ENCODE data around the gene PPY.

Gene PPY

GRCh38 chr17:43942051-43942685 lies at the start of gene PPY:
Gene PPY, minus strand, starts transcription at chr17:43942476. Its CDS starts 822 bp downstream, at chr17:43941654.
- H3K9ac ChIP-seq (ENCODE audit: low read depth, low read length), result no peak within 1 kb of the TSS
- no peaks in the 10 kb centered on the region for H3K36me3 ChIP-seq (ENCODE audit: control insufficient read depth, insufficient read depth, low read length)
- peaks cover 30% of the 10 kb centered on the region for H3K27me3 ChIP-seq (ENCODE audit: control insufficient read depth, insufficient read depth, low read length)
- H3K9me3 ChIP-seq (ENCODE audit: control insufficient read depth, insufficient read depth, low read length), result no peaks in the 10 kb centered on the region
- H3K4me3 ChIP-seq (ENCODE audit: low read depth, low read length), result no peak within 1 kb of the TSS
- peaks cover 4% of the 10 kb centered on the region for H3K4me1 ChIP-seq (ENCODE audit: control insufficient read depth, insufficient read depth, low read length)

- Histone ChIP-seq H3K9me3 (ENCODE audit: control insufficient read depth, insufficient read depth, low read length) (no peaks in the 10 kb centered on the region), H3K4me1 (ENCODE audit: control insufficient read depth, insufficient read depth, low read length) (peaks cover 4% of the 10 kb centered on the region), H3K9ac (ENCODE audit: low read depth, low read length) (no peak overlapping the region)
Measured at GRCh38 chr17:43988301-43988700, 46.0 kb upstream of the PPY start.

GRCh38 chr17:43987131-43988021 lies 45.1 kb upstream of the PPY start:
- H3K9me3 ChIP-seq (ENCODE audit: control insufficient read depth, insufficient read depth, low read length), result no peaks in the 10 kb centered on the region
- H3K36me3 ChIP-seq (ENCODE audit: control insufficient read depth, insufficient read depth, low read length), result no peaks in the 10 kb centered on the region
- H3K9ac ChIP-seq (ENCODE audit: low read depth, low read length), result no peak overlapping the region
- peaks cover 12% of the 10 kb centered on the region for H3K27me3 ChIP-seq (ENCODE audit: control insufficient read depth, insufficient read depth, low read length)
- peaks cover 4% of the 10 kb centered on the region for H3K4me1 ChIP-seq (ENCODE audit: control insufficient read depth, insufficient read depth, low read length)
- no peak overlapping the region for H3K4me3 ChIP-seq (ENCODE audit: low read depth, low read length)

More at GRCh38 chr17:43988301-43988700, 46.0 kb upstream of the PPY start:
- H3K36me3 ChIP-seq (ENCODE audit: control insufficient read depth, insufficient read depth, low read length), result no peaks in the 10 kb centered on the region
- H3K4me3 ChIP-seq (ENCODE audit: low read depth, low read length), result no peak overlapping the region
- peaks cover 4% of the 10 kb centered on the region for H3K27me3 ChIP-seq (ENCODE audit: control insufficient read depth, insufficient read depth, low read length)

GRCh38 chr17:43986225-43986981 lies 44.1 kb upstream of the PPY start:
- no peak overlapping the region for H3K4me3 ChIP-seq (ENCODE audit: low read depth, low read length)
- H3K36me3 ChIP-seq (ENCODE audit: control insufficient read depth, insufficient read depth, low read length), result no peaks in the 10 kb centered on the region
- H3K27me3 ChIP-seq (ENCODE audit: control insufficient read depth, insufficient read depth, low read length), result peaks cover 18% of the 10 kb centered on the region
- peaks cover 4% of the 10 kb centered on the region for H3K4me1 ChIP-seq (ENCODE audit: control insufficient read depth, insufficient read depth, low read length)
- no peaks in the 10 kb centered on the region for H3K9me3 ChIP-seq (ENCODE audit: control insufficient read depth, insufficient read depth, low read length)
- H3K9ac ChIP-seq (ENCODE audit: low read depth, low read length), result no peak overlapping the region

GRCh38 chr17:43984521-43984920 lies 42.2 kb upstream of the PPY start:
- no peak overlapping the region for H3K9ac ChIP-seq (ENCODE audit: low read depth, low read length)
- no peaks in the 10 kb centered on the region for H3K9me3 ChIP-seq (ENCODE audit: control insufficient read depth, insufficient read depth, low read length)
- H3K36me3 ChIP-seq (ENCODE audit: control insufficient read depth, insufficient read depth, low read length), result no peaks in the 10 kb centered on the region
- H3K4me1 ChIP-seq (ENCODE audit: control insufficient read depth, insufficient read depth, low read length), result peaks cover 4% of the 10 kb centered on the region
- H3K4me3 ChIP-seq (ENCODE audit: low read depth, low read length), result peak overlapping the region; percentile 73
- peaks cover 18% of the 10 kb centered on the region for H3K27me3 ChIP-seq (ENCODE audit: control insufficient read depth, insufficient read depth, low read length)

GRCh38 chr17:43983515-43984411 lies 41.5 kb upstream of the PPY start:
- Histone ChIP-seq H3K4me3 (ENCODE audit: low read depth, low read length) (peak overlapping the region; percentile 73), H3K27me3 (ENCODE audit: control insufficient read depth, insufficient read depth, low read length) (peaks cover 18% of the 10 kb centered on the region), H3K9ac (ENCODE audit: low read depth, low read length) (no peak overlapping the region), H3K4me1 (ENCODE audit: control insufficient read depth, insufficient read depth, low read length) (peaks cover 4% of the 10 kb centered on the region), H3K36me3 (ENCODE audit: control insufficient read depth, insufficient read depth, low read length) (no peaks in the 10 kb centered on the region), H3K9me3 (ENCODE audit: control insufficient read depth, insufficient read depth, low read length) (no peaks in the 10 kb centered on the region)

- Histone ChIP-seq H3K4me1 (ENCODE audit: control insufficient read depth, insufficient read depth, low read length) (peaks cover 4% of the 10 kb centered on the region), H3K9me3 (ENCODE audit: control insufficient read depth, insufficient read depth, low read length) (no peaks in the 10 kb centered on the region), H3K27me3 (ENCODE audit: control insufficient read depth, insufficient read depth, low read length) (peaks cover 18% of the 10 kb centered on the region), H3K4me3 (ENCODE audit: low read depth, low read length) (peak overlapping the region; percentile 73), H3K9ac (ENCODE audit: low read depth, low read length) (no peak overlapping the region), H3K36me3 (ENCODE audit: control insufficient read depth, insufficient read depth, low read length) (no peaks in the 10 kb centered on the region)
Measured at GRCh38 chr17:43983196-43983514, 40.9 kb upstream of the PPY start.

GRCh38 chr17:43982171-43982570 lies 39.9 kb upstream of the PPY start:
- H3K4me3 ChIP-seq (ENCODE audit: low read depth, low read length), result no peak overlapping the region
- no peak overlapping the region for H3K9ac ChIP-seq (ENCODE audit: low read depth, low read length)
- peaks cover 18% of the 10 kb centered on the region for H3K27me3 ChIP-seq (ENCODE audit: control insufficient read depth, insufficient read depth, low read length)
- H3K4me1 ChIP-seq (ENCODE audit: control insufficient read depth, insufficient read depth, low read length), result peaks cover 4% of the 10 kb centered on the region
- H3K9me3 ChIP-seq (ENCODE audit: control insufficient read depth, insufficient read depth, low read length), result no peaks in the 10 kb centered on the region
- no peaks in the 10 kb centered on the region for H3K36me3 ChIP-seq (ENCODE audit: control insufficient read depth, insufficient read depth, low read length)

GRCh38 chr17:43979671-43980070 lies 37.4 kb upstream of the PPY start:
- peaks cover 18% of the 10 kb centered on the region for H3K27me3 ChIP-seq (ENCODE audit: control insufficient read depth, insufficient read depth, low read length)
- H3K9ac ChIP-seq (ENCODE audit: low read depth, low read length), result no peak overlapping the region
- no peaks in the 10 kb centered on the region for H3K36me3 ChIP-seq (ENCODE audit: control insufficient read depth, insufficient read depth, low read length)
- no peaks in the 10 kb centered on the region for H3K9me3 ChIP-seq (ENCODE audit: control insufficient read depth, insufficient read depth, low read length)
- H3K4me1 ChIP-seq (ENCODE audit: control insufficient read depth, insufficient read depth, low read length), result peaks cover 4% of the 10 kb centered on the region
- H3K4me3 ChIP-seq (ENCODE audit: low read depth, low read length), result no peak overlapping the region

- Histone ChIP-seq H3K9me3 (ENCODE audit: control insufficient read depth, insufficient read depth, low read length) (no peaks in the 10 kb centered on the region), H3K36me3 (ENCODE audit: control insufficient read depth, insufficient read depth, low read length) (no peaks in the 10 kb centered on the region), H3K9ac (ENCODE audit: low read depth, low read length) (no peak overlapping the region), H3K4me3 (ENCODE audit: low read depth, low read length) (no peak overlapping the region), H3K27me3 (ENCODE audit: control insufficient read depth, insufficient read depth, low read length) (peaks cover 16% of the 10 kb centered on the region), H3K4me1 (ENCODE audit: control insufficient read depth, insufficient read depth, low read length) (no peaks in the 10 kb centered on the region)
Measured at GRCh38 chr17:43979011-43979410, 36.7 kb upstream of the PPY start.

- Histone ChIP-seq H3K36me3 (ENCODE audit: control insufficient read depth, insufficient read depth, low read length) (no peaks in the 10 kb centered on the region), H3K4me3 (ENCODE audit: low read depth, low read length) (no peak overlapping the region), H3K27me3 (ENCODE audit: control insufficient read depth, insufficient read depth, low read length) (peaks cover 12% of the 10 kb centered on the region), H3K9ac (ENCODE audit: low read depth, low read length) (no peak overlapping the region), H3K9me3 (ENCODE audit: control insufficient read depth, insufficient read depth, low read length) (no peaks in the 10 kb centered on the region), H3K4me1 (ENCODE audit: control insufficient read depth, insufficient read depth, low read length) (no peaks in the 10 kb centered on the region)
Measured at GRCh38 chr17:43978078-43978477, 35.8 kb upstream of the PPY start.
